Astrocyte (in vitro differentiated cells and primary cell): Measurements from ENCODE around the gene TMEM132E. TPM values are rescaled to one million over a fixed set of nuclear protein-coding genes. Genes with fewer than 3 reads are reported as not detected.

Source experiments
- DNase-seq: peaks from one replicate; pipeline ENCODE4 v3.0.0-alpha.2; 2010; ENCODE audit warnings: low read depth
- FAIRE-seq: peaks from 2 replicates; lab custom pipeline; 2011; peaks lifted over from hg19 to GRCh38; lab: Jason Lieb, UNC
- H2AFZ ChIP-seq: 2 replicates; pipeline ENCODE4 v1.6.0; 2012; ENCODE audit warnings: low read depth, low read length, inconsistent platforms
- H3K27ac ChIP-seq: 2 replicates; pipeline ENCODE4 v1.5.1; 2011; ENCODE audit warnings: low read depth, low read length, inconsistent platforms
- H3K27me3 ChIP-seq: 2 replicates; pipeline ENCODE4 v1.6.0; 2011; ENCODE audit warnings: low read length, inconsistent platforms; ENCODE audit not compliant: insufficient read depth
- H3K36me3 ChIP-seq: 2 replicates; pipeline ENCODE4 v1.5.1; 2011; ENCODE audit warnings: low read length, inconsistent platforms; ENCODE audit not compliant: insufficient read depth
- H3K4me1 ChIP-seq: 2 replicates; pipeline ENCODE4 v1.5.1; 2011; ENCODE audit warnings: low read length, inconsistent platforms; ENCODE audit not compliant: insufficient read depth
- H3K4me2 ChIP-seq: 2 replicates; pipeline ENCODE4 v1.6.0; 2012; ENCODE audit warnings: low read length, inconsistent platforms
- H3K4me3 ChIP-seq: 2 replicates; pipeline ENCODE4 v1.5.1; 2011; ENCODE audit warnings: low read depth, mild to moderate bottlenecking, low read length, inconsistent platforms; ENCODE audit not compliant: insufficient read depth
- H3K79me2 ChIP-seq: 2 replicates; pipeline ENCODE4 v1.6.0; 2012; ENCODE audit warnings: mild to moderate bottlenecking, low read length, inconsistent platforms; ENCODE audit not compliant: insufficient read depth
- H3K9ac ChIP-seq: 2 replicates; pipeline ENCODE4 v1.6.0; 2012; ENCODE audit warnings: mild to moderate bottlenecking, low read length, inconsistent platforms
- H3K9me3 ChIP-seq: 2 replicates; pipeline ENCODE4 v1.5.1; 2012; ENCODE audit warnings: low read depth, mild to moderate bottlenecking, low read length, inconsistent platforms; ENCODE audit not compliant: insufficient read depth
- H4K20me1 ChIP-seq: 2 replicates; pipeline ENCODE4 v1.6.0; 2012; ENCODE audit warnings: low read length, inconsistent platforms; ENCODE audit not compliant: insufficient read depth
- H3K27ac Mint-ChIP-seq: one replicate; pipeline ENCODE4 v1.8.0; 2021; ENCODE audit warnings: mild to moderate bottlenecking, mixed read lengths; ENCODE audit not compliant: unreplicated experiment
- H3K27me3 Mint-ChIP-seq: one replicate; pipeline ENCODE4 v1.8.0; 2021; ENCODE audit warnings: low read depth, mixed read lengths; ENCODE audit not compliant: unreplicated experiment
- H3K36me3 Mint-ChIP-seq: one replicate; pipeline ENCODE4 v1.8.0; 2021; ENCODE audit warnings: low read depth, mixed read lengths; ENCODE audit not compliant: unreplicated experiment
- H3K4me1 Mint-ChIP-seq: one replicate; pipeline ENCODE4 v1.8.0; 2021; ENCODE audit warnings: low read depth, mixed read lengths; ENCODE audit not compliant: unreplicated experiment
- H3K4me3 Mint-ChIP-seq: one replicate; pipeline ENCODE4 v1.8.0; 2021; ENCODE audit warnings: mild to moderate bottlenecking, moderate library complexity, mixed read lengths; ENCODE audit not compliant: unreplicated experiment
- H3K9me3 Mint-ChIP-seq: one replicate; pipeline ENCODE4 v1.8.0; 2021; ENCODE audit warnings: mild to moderate bottlenecking, mixed read lengths; ENCODE audit not compliant: unreplicated experiment
- EZH2 ChIP-seq: IDR thresholded peaks from 2 replicates; pipeline ENCODE4 v1.6.1; 2012; ENCODE audit warnings: mild to moderate bottlenecking, low read length, inconsistent platforms; ENCODE audit not compliant: insufficient read depth
- total RNA-seq: library from RNA; stranded (reverse); gene quantifications from 2 replicates; pipeline ENCODE4 v1.2.1, GENCODE V29; 2021
- TF ChIP-seq, protein P1 (sequence below): IDR thresholded peaks from 2 replicates; pipeline ENCODE4 v1.5.1; 2011; ENCODE audit warnings: low read depth, mild to moderate bottlenecking, inconsistent platforms, low read length, moderate library complexity; ENCODE audit not compliant: insufficient read depth

The TMEM132E gene
- total RNA-seq, 1 donor from 2014 or later: 0.18 TPM

DNA sequence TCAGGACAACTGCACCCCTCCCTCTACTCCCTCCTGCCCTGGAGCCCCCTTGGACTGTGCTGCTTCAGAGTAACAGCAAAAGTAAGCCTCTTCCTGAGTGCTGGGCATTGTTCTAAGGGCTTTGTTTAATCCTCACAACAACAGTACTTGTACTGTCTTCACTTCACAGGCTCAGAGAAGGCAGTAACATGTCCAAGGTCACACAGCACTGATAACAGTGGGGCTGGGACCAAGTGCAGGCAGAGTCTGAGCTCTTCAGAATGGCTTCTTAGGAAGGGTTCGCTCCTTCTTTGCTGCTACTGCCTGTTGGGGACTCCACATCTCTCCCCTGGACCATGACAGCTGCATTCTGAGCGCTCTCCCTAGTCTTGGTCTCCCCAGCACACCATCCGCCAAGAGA is 24.6 kb downstream of the TMEM132E start:
- Histone ChIP-seq H3K27me3 (no peaks in the 10 kb centered on the region), H2AFZ (no peak overlapping the region), H3K36me3 (no peaks in the 10 kb centered on the region), H4K20me1 (no peaks in the 10 kb centered on the region), H3K79me2 (no peaks in the 10 kb centered on the region), H3K4me1 (no peaks in the 10 kb centered on the region), H3K4me2 (no peak overlapping the region), H3K9ac (no peak overlapping the region), H3K9me3 (no peaks in the 10 kb centered on the region), H3K4me3 (no peak overlapping the region), H3K27ac (no peak overlapping the region)
- TF ChIP-seq, protein P1, sequence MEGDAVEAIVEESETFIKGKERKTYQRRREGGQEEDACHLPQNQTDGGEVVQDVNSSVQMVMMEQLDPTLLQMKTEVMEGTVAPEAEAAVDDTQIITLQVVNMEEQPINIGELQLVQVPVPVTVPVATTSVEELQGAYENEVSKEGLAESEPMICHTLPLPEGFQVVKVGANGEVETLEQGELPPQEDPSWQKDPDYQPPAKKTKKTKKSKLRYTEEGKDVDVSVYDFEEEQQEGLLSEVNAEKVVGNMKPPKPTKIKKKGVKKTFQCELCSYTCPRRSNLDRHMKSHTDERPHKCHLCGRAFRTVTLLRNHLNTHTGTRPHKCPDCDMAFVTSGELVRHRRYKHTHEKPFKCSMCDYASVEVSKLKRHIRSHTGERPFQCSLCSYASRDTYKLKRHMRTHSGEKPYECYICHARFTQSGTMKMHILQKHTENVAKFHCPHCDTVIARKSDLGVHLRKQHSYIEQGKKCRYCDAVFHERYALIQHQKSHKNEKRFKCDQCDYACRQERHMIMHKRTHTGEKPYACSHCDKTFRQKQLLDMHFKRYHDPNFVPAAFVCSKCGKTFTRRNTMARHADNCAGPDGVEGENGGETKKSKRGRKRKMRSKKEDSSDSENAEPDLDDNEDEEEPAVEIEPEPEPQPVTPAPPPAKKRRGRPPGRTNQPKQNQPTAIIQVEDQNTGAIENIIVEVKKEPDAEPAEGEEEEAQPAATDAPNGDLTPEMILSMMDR: no peak
- no peak for TF ChIP-seq EZH2
- peaks cover 1% of the 10 kb centered on the region for H3K4me1 Mint-ChIP-seq
- no peak overlapping the region for H3K4me3 Mint-ChIP-seq
- FAIRE-seq (no peak), DNase-seq (no peak)
- H3K36me3 Mint-ChIP-seq: no peaks in the 10 kb centered on the region
- H3K27me3 Mint-ChIP-seq: peaks cover 72% of the 10 kb centered on the region
- H3K27ac Mint-ChIP-seq: no peak overlapping the region
- H3K9me3 Mint-ChIP-seq: peaks cover 1% of the 10 kb centered on the region

DNA sequence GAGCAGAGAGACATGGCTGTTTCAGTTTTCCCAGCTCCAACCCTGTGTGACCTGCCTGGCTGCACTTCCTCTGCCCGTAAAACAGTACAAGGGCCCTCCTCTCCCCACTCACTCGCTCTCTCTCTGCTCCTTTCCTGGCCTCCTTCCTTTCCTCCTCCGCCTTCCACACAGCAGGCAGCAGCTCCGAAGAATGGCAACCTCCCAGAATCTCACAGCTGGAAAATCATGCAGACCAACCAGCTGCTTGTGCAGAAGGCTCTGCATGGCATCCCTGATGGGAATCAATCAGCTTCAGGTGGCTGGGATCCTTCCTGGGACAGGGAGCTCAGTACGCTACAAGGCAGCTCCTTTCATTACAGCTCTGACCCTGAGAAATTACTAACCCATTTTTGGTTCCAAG is 27.4 kb downstream of the TMEM132E start:
- Histone ChIP-seq H3K4me1 (no peaks in the 10 kb centered on the region), H4K20me1 (no peaks in the 10 kb centered on the region), H3K27ac (no peak overlapping the region), H3K9ac (no peak overlapping the region), H3K9me3 (no peaks in the 10 kb centered on the region), H3K36me3 (no peaks in the 10 kb centered on the region), H2AFZ (no peak overlapping the region), H3K4me3 (no peak overlapping the region), H3K27me3 (peaks cover 2% of the 10 kb centered on the region), H3K79me2 (no peaks in the 10 kb centered on the region), H3K4me2 (no peak overlapping the region)
- FAIRE-seq (no peak), DNase-seq (no peak)
- H3K27me3 Mint-ChIP-seq: peaks cover 78% of the 10 kb centered on the region
- H3K27ac Mint-ChIP-seq: peak overlapping the region; percentile 12
- H3K4me3 Mint-ChIP-seq: no peak overlapping the region
- H3K9me3 Mint-ChIP-seq: peaks cover 2% of the 10 kb centered on the region
- TF ChIP-seq EZH2: no peak
- TF ChIP-seq, protein P1: no peak
- peaks cover 1% of the 10 kb centered on the region for H3K4me1 Mint-ChIP-seq
- H3K36me3 Mint-ChIP-seq: no peaks in the 10 kb centered on the region

DNA sequence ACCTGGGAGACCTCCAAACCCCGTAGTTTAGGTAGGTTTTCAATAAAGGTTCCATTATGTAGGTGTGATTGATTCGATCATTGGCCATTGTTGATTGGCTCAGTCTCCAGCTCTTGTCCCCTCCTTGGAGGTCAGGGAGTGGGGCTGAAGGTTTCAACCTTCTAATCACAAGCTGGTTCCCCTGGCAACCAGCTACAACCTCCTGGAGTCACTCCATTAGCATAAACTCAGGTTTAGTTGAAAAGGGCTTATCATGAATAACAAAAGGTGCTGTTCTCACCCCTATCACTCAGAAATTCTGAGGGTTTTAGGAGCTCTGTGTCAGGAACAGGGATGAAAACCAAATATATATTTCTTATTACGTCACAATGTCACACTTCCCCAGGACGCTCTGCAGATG is 28.5 kb downstream of the TMEM132E start:
- peaks cover 2% of the 10 kb centered on the region for H3K9me3 Mint-ChIP-seq
- Histone ChIP-seq H3K36me3 (no peaks in the 10 kb centered on the region), H3K4me1 (no peaks in the 10 kb centered on the region), H3K9ac (no peak overlapping the region), H3K79me2 (no peaks in the 10 kb centered on the region), H3K4me2 (no peak overlapping the region), H3K27ac (no peak overlapping the region), H3K4me3 (no peak overlapping the region), H3K27me3 (peaks cover 2% of the 10 kb centered on the region), H2AFZ (no peak overlapping the region), H3K9me3 (no peaks in the 10 kb centered on the region), H4K20me1 (no peaks in the 10 kb centered on the region)
- peaks cover 69% of the 10 kb centered on the region for H3K27me3 Mint-ChIP-seq
- H3K27ac Mint-ChIP-seq: no peak overlapping the region
- no peak for FAIRE-seq
- peaks cover 1% of the 10 kb centered on the region for H3K4me1 Mint-ChIP-seq
- no peak for DNase-seq
- H3K4me3 Mint-ChIP-seq: no peak overlapping the region
- H3K36me3 Mint-ChIP-seq: no peaks in the 10 kb centered on the region
- no peak for TF ChIP-seq EZH2
- TF ChIP-seq, protein P1: no peak
